IMR-90 (cell line): ENCODE measurements around the gene F2. TPM values are rescaled to one million over a fixed set of nuclear protein-coding genes. Genes with fewer than 3 reads are reported as not detected.

Experiments used
- ATAC-seq: fragments of 200-7000 bp; cut with Tn5 transposase; 2 replicates; pipeline ENCODE4 v1.9.1; 2020; ENCODE audit warnings: low read depth, mild to moderate bottlenecking, moderate library complexity
- BruUV-seq: library from RNA; stranded (reverse); fragments of 400-500 nt; replicated peaks from 2 replicates; lab custom pipeline; 2021; lab: Mats Ljungman, UMichigan
- CTCF ChIA-PET: fragments of 300-600 bp; formaldehyde crosslinking; extraction: SDS; loops from one replicate; lab custom pipeline; 2021; ENCODE audit warnings: antibody characterized with exemption; lab: Yijun Ruan, JAX
- POLR2A ChIA-PET: fragments of 300-600 bp; sonication (Branson Sonifier 250); formaldehyde crosslinking; loops from one replicate; lab custom pipeline; 2022; ENCODE audit warnings: antibody characterized with exemption; ENCODE audit not compliant: unreplicated experiment; lab: Charles Lee
- DNase-seq: peaks from one replicate; pipeline ENCODE4 v3.0.0; 2013
- H2AFZ ChIP-seq: replicated peaks from 2 replicates; pipeline ENCODE3; 2013; ENCODE audit warnings: low read length, mild to moderate bottlenecking; ENCODE audit not compliant: poor library complexity
- H2AK5ac ChIP-seq: 2 replicates; pipeline ENCODE4 v1.6.1; 2013; ENCODE audit warnings: low read depth, low read length, inconsistent platforms
- H2AK9ac ChIP-seq: replicated peaks from 2 replicates; pipeline ENCODE3; 2013; ENCODE audit warnings: mild to moderate bottlenecking, low read depth, low read length, moderate library complexity; ENCODE audit not compliant: poor library complexity
- H2BK120ac ChIP-seq: 2 replicates; pipeline ENCODE4 v1.6.1; 2013; ENCODE audit warnings: low read depth, low read length, inconsistent platforms
- H2BK15ac ChIP-seq: 3 replicates; pipeline ENCODE4 v1.6.1; 2013; ENCODE audit warnings: low read depth, low read length, inconsistent platforms
- H2BK20ac ChIP-seq: 2 replicates; pipeline ENCODE4 v1.6.1; 2013; ENCODE audit warnings: low read depth, mild to moderate bottlenecking, inconsistent platforms, low read length, moderate library complexity
- H2BK5ac ChIP-seq: 2 replicates; pipeline ENCODE4 v1.6.1; 2013; ENCODE audit warnings: mild to moderate bottlenecking, low read depth, low read length, inconsistent platforms; ENCODE audit not compliant: poor library complexity, severe bottlenecking
- H3K14ac ChIP-seq: replicated peaks from 2 replicates; pipeline ENCODE4 v1.6.1; 2013; ENCODE audit warnings: low read depth, low read length, inconsistent platforms
- H3K18ac ChIP-seq: 2 replicates; pipeline ENCODE4 v1.6.1; 2013; ENCODE audit warnings: low read depth, low read length, control low read depth
- H3K23ac ChIP-seq: 2 replicates; pipeline ENCODE4 v1.6.1; 2013; ENCODE audit warnings: low read depth, low read length, inconsistent platforms
- H3K27ac ChIP-seq: 2 replicates; pipeline ENCODE4 v1.5.1; 2013; ENCODE audit warnings: mild to moderate bottlenecking, control low read depth, low read length; ENCODE audit not compliant: insufficient read depth
- H3K27me3 ChIP-seq: 2 replicates; pipeline ENCODE4 v1.6.1; 2013; ENCODE audit warnings: low read length; ENCODE audit not compliant: control insufficient read depth, insufficient read depth
- H3K36me3 ChIP-seq: 2 replicates; pipeline ENCODE4 v1.6.1; 2013; ENCODE audit warnings: low read length, mixed read lengths; ENCODE audit not compliant: control insufficient read depth, insufficient read depth
- H3K4ac ChIP-seq: 2 replicates; pipeline ENCODE4 v1.6.1; 2013; ENCODE audit warnings: low read depth, low read length, inconsistent platforms
- H3K4me1 ChIP-seq: 2 replicates; pipeline ENCODE4 v1.6.1; 2013; ENCODE audit warnings: low read length, mixed read lengths; ENCODE audit not compliant: control insufficient read depth, insufficient read depth
- H3K4me2 ChIP-seq: 2 replicates; pipeline ENCODE4 v1.6.1; 2013; ENCODE audit warnings: low read depth, mild to moderate bottlenecking, control low read depth, low read length, moderate library complexity
- H3K4me3 ChIP-seq: 2 replicates; pipeline ENCODE4 v1.5.1; 2013; ENCODE audit warnings: low read depth, mild to moderate bottlenecking, control low read depth, low read length, moderate library complexity; ENCODE audit not compliant: insufficient read depth
- H3K56ac ChIP-seq: 2 replicates; pipeline ENCODE4 v1.6.1; 2013; ENCODE audit warnings: low read length, inconsistent platforms; ENCODE audit not compliant: insufficient read depth; ENCODE audit errors: extremely low read depth
- H3K79me1 ChIP-seq, 2 experiments: 2 replicates each; pipeline ENCODE4 v1.6.1; 2013; ENCODE audit warnings: low read length in 2 of 2, inconsistent platforms in 1 of 2, low read depth in 1 of 2
- H3K9ac ChIP-seq: 2 replicates; pipeline ENCODE4 v1.6.1; 2013; ENCODE audit warnings: low read depth, low read length, control low read depth
- H3K9me1 ChIP-seq: 2 replicates; pipeline ENCODE4 v1.6.1; 2013; ENCODE audit warnings: low read length, inconsistent platforms; ENCODE audit not compliant: insufficient read depth
- H3K9me3 ChIP-seq: 2 replicates; pipeline ENCODE4 v1.6.1; 2013; ENCODE audit warnings: low read length; ENCODE audit not compliant: control insufficient read depth, insufficient read depth
- H4K20me1 ChIP-seq: 2 replicates; pipeline ENCODE4 v1.6.1; 2013; ENCODE audit warnings: low read length, inconsistent platforms; ENCODE audit not compliant: insufficient read depth
- H4K5ac ChIP-seq: 2 replicates; pipeline ENCODE4 v1.6.1; 2013; ENCODE audit warnings: mild to moderate bottlenecking, low read depth, low read length, control low read depth
- H4K8ac ChIP-seq, 2 experiments: 2 replicates each; pipeline ENCODE4 v1.6.1; 2013; ENCODE audit warnings: low read depth in 2 of 2, low read length in 2 of 2, control low read depth in 1 of 2, inconsistent platforms in 1 of 2
- H4K91ac ChIP-seq: 2 replicates; pipeline ENCODE4 v1.6.1; 2013; ENCODE audit warnings: low read depth, low read length, inconsistent platforms; ENCODE audit not compliant: insufficient read depth
- CEBPB ChIP-seq: IDR thresholded peaks from 2 replicates; pipeline ENCODE4 v1.6.1; 2012; ENCODE audit warnings: low read depth, low read length, improper control_type of control experiment
- CHD1 ChIP-seq: IDR thresholded peaks from 2 replicates; pipeline ENCODE4 v1.6.1; 2012; ENCODE audit warnings: low read depth, low read length, improper control_type of control experiment
- RAD21 ChIP-seq: IDR thresholded peaks from 2 replicates; pipeline ENCODE4 v1.6.1; 2012; ENCODE audit warnings: low read length, improper control_type of control experiment
- WGBS, 2 experiments: methylation state at CpG; one replicate each; pipeline versions ENCODE4 v1.1.5 to v1.1.7; 2013; ENCODE audit warnings: missing lambda C conversion rate in 2 of 2; ENCODE audit not compliant: insufficient read length in 1 of 2; ENCODE audit errors: extremely low coverage in 2 of 2; 5-methylcytosine and 5-hydroxymethylcytosine counted together
- dilution Hi-C: fragments of 300-500 bp; cut with HindIII; formaldehyde crosslinking; loops from one replicate; pipeline ENCODE4 v1.14.3; 2018; ENCODE audit warnings: low sequenced_read_pairs; ENCODE audit not compliant: unreplicated experiment
- in situ Hi-C: fragments of 300-500 bp; cut with MboI; formaldehyde crosslinking; loops from 3 replicates; pipeline ENCODE4 v1.14.3; 2019; ENCODE audit warnings: low sequenced_read_pairs, inconsistent platforms, mixed read lengths
- intact Hi-C: fragments of 100-400 bp; cut with micrococcal nuclease; formaldehyde crosslinking; loops from 2 replicates; pipeline ENCODE4 v1.10.0; 2022
- microRNA-seq, 2 experiments: library from miRNA; stranded (forward) in 1 of 2; unstranded in 1 of 2; fragments of 10-50 nt in 1 of 2; fragments of <30 nt in 1 of 2; gene quantifications in 1 of 2; microRNA quantifications in 1 of 2; one replicate each; pipeline versions ENCODE3 to v1.1.0; 2013 to 2020; ENCODE audit not compliant: insufficient read depth in 1 of 2, insufficient read length in 1 of 2, unreplicated experiment in 1 of 2
- polyA plus RNA-seq, 3 experiments: library from polyadenylated mRNA; depleted of rRNA; stranded (reverse); fragments of >200 nt; gene quantifications; 2 replicates each; pipeline ENCODE4 v1.2.3, GENCODE V29; 2012; ENCODE audit warnings: low replicate concordance in 1 of 3
- small RNA-seq, 5 experiments: library from RNA; depleted of rRNA; stranded (forward); fragments of <200 nt; gene quantifications; one replicate each; pipeline ENCODE3, GENCODE V24; 2012
- total RNA-seq: library from RNA; depleted of rRNA; stranded (reverse); fragments of >200 nt; gene quantifications from 2 replicates; pipeline ENCODE4 v1.2.3, GENCODE V29; 2012; rRNA removed
- TF ChIP-seq, protein P1 (sequence below): fragments of 150-350 bp; IDR thresholded peaks from 2 replicates; pipeline ENCODE4 v1.6.1; 2016; ENCODE audit warnings: low read depth, mild to moderate bottlenecking, low read length, moderate library complexity, borderline replicate concordance

The F2 gene
- total and polyA plus RNA-seq, 2 of the 4 experiments (the other 2 are of a cell fraction) = not detected

DNA sequence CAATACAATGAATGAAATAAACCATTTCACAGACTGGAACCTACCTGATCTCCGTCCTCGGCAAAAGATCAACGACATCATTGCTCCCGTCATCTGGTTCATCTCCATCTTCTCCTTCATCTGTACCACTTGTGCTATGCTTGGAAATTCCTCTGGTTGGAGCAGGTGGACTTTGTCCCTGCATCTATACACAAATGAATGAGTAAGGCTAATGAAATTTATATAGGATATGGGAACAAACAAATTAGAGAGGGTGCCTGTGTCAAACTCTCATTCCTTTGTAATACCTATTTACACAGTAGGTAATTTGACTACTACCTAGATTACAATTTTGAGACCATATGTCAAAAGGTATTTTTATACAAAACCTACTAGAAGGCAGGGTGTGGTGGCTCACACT, 59.4 kb downstream of the F2 start:
- Histone ChIP-seq H2AK9ac (no peak overlapping the region), H2BK5ac (no peak overlapping the region), H4K91ac (no peak overlapping the region), H3K9me1 (no peaks in the 10 kb centered on the region), H3K27ac (no peak overlapping the region), H3K9me3 (no peaks in the 10 kb centered on the region), H3K79me1 (peaks cover 0 to 5% of the 10 kb centered on the region in 2 experiments; a peak in 3 of 4 replicates), H3K14ac (no peak overlapping the region), H2AK5ac (no peak overlapping the region), H3K18ac (no peak overlapping the region), H2AFZ (no peak overlapping the region), H3K4ac (no peak overlapping the region), H3K4me1 (no peaks in the 10 kb centered on the region), H2BK120ac (no peak overlapping the region), H4K8ac (no peak overlapping the region), H3K4me3 (no peak overlapping the region), H4K5ac (no peak overlapping the region), H2BK15ac (no peak overlapping the region), H3K9ac (no peak overlapping the region), H3K23ac (no peak overlapping the region), H3K36me3 (peaks cover 29% of the 10 kb centered on the region), H2BK20ac (no peak overlapping the region), H3K56ac (no peak overlapping the region), H3K4me2 (no peak overlapping the region), H4K20me1 (no peaks in the 10 kb centered on the region), H3K27me3 (no peaks in the 10 kb centered on the region)
- CTCF ChIA-PET = no interaction called here
- BruUV-seq = no TSS peak
- DNase-seq (no peak), ATAC-seq (no peak)
- WGBS, 2 experiments = no CpG with 5 or more reads among the region's 4 CpGs
- TF ChIP-seq, protein P1, sequence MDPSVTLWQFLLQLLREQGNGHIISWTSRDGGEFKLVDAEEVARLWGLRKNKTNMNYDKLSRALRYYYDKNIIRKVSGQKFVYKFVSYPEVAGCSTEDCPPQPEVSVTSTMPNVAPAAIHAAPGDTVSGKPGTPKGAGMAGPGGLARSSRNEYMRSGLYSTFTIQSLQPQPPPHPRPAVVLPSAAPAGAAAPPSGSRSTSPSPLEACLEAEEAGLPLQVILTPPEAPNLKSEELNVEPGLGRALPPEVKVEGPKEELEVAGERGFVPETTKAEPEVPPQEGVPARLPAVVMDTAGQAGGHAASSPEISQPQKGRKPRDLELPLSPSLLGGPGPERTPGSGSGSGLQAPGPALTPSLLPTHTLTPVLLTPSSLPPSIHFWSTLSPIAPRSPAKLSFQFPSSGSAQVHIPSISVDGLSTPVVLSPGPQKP = no peak
- TF ChIP-seq CEBPB (no peak), CHD1 (no peak), RAD21 (no peak)
- dilution Hi-C loops (no loop called here), intact Hi-C loops (no loop called here), in situ Hi-C loops (loop anchor here (25.0 kb wide), 1 partner anchor 959 kb away; no protein-coding TSS in a partner anchor)
- POLR2A ChIA-PET = no interaction called here

Small RNA genes lying within 50 kb of the gene (microRNA-seq; reads per million reads assigned to microRNA genes)
- 1.5 to 5.2 reads per million in 2 experiments for gene MIR5582 (ENCODE audit: insufficient read depth in 1 of 2, insufficient read length in 1 of 2, unreplicated experiment in 1 of 2)
- not detected for gene RF00573 (ENCODE audit: insufficient read depth, insufficient read length)
- gene SNORD67 (ENCODE audit: insufficient read depth, insufficient read length) = 5.2 reads per million

Small RNA genes lying within 50 kb of the gene (small RNA-seq; reads per million reads assigned to genes)
- 0.11 to 18.5 (median 15.7) reads per million in 5 experiments for gene MIR5582
- 0 reads per million in 5 experiments for gene RF00573
- gene SNORD67 = 15.2 to 341 (median 79.3) reads per million in 5 experiments

Other genes starting within 250 kb of the F2 start
- gene AMBRA1, start 125.2 kb upstream of the F2 start, total RNA-seq = 16.7 and 18.3 TPM in 2 replicates
- 9.4 and 10.2 TPM in 2 replicates for gene AMBRA1, start 125.2 kb upstream of the F2 start, polyA plus RNA-seq (2012; rRNA removed)
- 5.2 and 6.1 TPM in 2 replicates for gene HARBI1, start 102.0 kb upstream of the F2 start, total RNA-seq
- gene HARBI1, start 102.0 kb upstream of the F2 start, polyA plus RNA-seq (2012; rRNA removed) = 2.4 and 2.7 TPM in 2 replicates
- gene ATG13, start 101.7 kb upstream of the F2 start, total RNA-seq = 32.2 and 43.0 TPM in 2 replicates
- gene ATG13, start 101.7 kb upstream of the F2 start, polyA plus RNA-seq (2012; rRNA removed) = 49.7 and 56.2 TPM in 2 replicates
- gene ARHGAP1, start 18.6 kb upstream of the F2 start, total RNA-seq = 28.1 and 46.6 TPM in 2 replicates
- gene ARHGAP1, start 18.6 kb upstream of the F2 start, polyA plus RNA-seq (2012; rRNA removed) = 75.7 and 78.8 TPM in 2 replicates
- 9.5 and 10.3 TPM in 2 replicates for gene ZNF408, start 18.2 kb upstream of the F2 start, total RNA-seq
- gene ZNF408, start 18.2 kb upstream of the F2 start, polyA plus RNA-seq (2012; rRNA removed) = 10.4 and 11.1 TPM in 2 replicates
- gene CKAP5, start 127.1 kb downstream of the F2 start, total RNA-seq = 79.2 and 82.8 TPM in 2 replicates
- gene CKAP5, start 127.1 kb downstream of the F2 start, polyA plus RNA-seq (2012; rRNA removed) = 53.8 and 59.5 TPM in 2 replicates
- 3.9 and 4.1 TPM in 2 replicates for gene LRP4, start 199.3 kb downstream of the F2 start, total RNA-seq
- 5.1 and 5.8 TPM in 2 replicates for gene LRP4, start 199.3 kb downstream of the F2 start, polyA plus RNA-seq (2012; rRNA removed)
- 21.1 and 22.0 TPM in 2 replicates for gene CSTPP1, start 217.5 kb downstream of the F2 start, total RNA-seq
- 35.7 and 36.6 TPM in 2 replicates for gene CSTPP1, start 217.5 kb downstream of the F2 start, polyA plus RNA-seq (2012; rRNA removed)